GM19023 (cell line): Measurements from ENCODE around the gene LY6G6C.

Source experiments
- ATAC-seq: cut with Tn5 transposase; IDR thresholded peaks from one replicate; pipeline ENCODE4 v1.9.1; 2021; ENCODE audit warnings: mild to moderate bottlenecking, moderate library complexity; ENCODE audit not compliant: unreplicated experiment

The LY6G6C gene

GRCh38 chr6:31742894-31743293 is 21.3 kb upstream of the LY6G6C start:
- ATAC-seq: no peak

DNA sequence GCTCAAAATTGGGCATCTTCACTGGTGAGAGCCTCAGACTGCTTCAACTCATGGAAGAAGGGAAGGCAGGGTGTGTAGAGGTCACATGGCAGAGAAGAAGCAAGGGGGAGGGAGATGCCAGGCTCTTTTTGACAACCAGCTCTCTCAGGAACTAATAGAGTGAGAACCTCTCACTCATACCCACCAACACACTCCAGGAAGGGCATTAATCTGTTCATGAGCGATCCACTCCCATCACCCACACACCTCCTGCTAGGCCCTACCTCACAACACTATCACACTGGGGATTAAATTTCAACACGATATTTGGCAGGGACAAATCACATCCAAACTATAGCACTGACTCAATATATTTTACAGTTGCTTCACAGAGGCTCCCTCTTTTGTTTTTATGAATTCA is 20.3 kb upstream of the LY6G6C start:
- ATAC-seq: no peak

GRCh38 chr6:31740397-31741223 is 19.1 kb upstream of the LY6G6C start:
- ATAC-seq: no peak

- ATAC-seq: peak; percentile 73
These were observed 18.3 kb upstream of the LY6G6C start, which contains the start of gene MSH5 for GRCh38 chr6:31739639-31740396. Gene MSH5, plus strand, starts transcription at chr6:31740005. Its CDS starts 462 bp downstream, at chr6:31740467.

DNA sequence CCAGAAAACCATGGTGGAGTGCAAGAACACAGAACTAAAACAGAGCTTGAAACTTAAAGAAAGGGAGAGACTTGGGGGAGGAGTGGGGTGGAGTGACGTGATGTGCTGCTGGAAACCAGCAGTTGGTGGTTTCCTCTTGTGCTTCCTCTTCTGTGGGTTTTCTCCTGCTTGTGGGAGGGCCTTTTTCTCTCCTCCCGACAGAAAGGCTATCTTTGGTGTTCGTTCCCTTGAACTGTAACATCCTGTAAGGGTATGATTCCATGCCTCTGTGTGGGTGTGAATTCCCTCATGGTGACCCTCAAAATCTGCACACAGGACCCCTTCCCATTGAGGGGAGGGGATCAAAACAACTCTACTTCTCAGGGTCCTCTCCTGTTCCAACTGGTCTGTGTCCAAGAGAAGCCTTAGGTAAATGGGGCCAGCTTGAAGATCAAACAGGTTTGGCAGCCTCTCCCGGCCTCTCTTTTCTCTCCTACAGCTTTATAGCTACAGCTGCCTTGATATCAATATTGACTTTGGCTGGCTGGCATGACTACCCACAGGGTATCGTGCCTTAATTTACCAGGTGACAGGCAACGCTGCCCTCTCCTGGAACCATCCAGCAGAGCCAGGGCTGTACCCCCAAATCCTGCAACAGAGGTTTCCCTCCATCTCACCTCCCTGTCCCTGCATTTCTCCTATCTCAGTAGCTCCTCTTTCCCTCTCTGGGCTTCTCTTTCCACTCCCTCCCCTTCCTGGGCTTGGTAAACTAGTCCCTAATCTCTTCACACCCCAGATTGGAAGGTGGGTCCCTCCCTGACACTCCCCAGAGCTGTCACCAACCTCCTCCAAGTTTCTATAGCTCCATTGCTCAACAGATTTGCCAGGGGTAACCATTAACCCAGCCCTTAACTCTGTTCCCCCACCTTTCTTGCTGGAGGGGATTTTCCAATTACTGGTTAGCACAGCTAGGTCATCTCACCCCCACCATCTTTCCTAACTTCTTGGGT is 16.7 kb upstream of the LY6G6C start:
- ATAC-seq: no peak

DNA sequence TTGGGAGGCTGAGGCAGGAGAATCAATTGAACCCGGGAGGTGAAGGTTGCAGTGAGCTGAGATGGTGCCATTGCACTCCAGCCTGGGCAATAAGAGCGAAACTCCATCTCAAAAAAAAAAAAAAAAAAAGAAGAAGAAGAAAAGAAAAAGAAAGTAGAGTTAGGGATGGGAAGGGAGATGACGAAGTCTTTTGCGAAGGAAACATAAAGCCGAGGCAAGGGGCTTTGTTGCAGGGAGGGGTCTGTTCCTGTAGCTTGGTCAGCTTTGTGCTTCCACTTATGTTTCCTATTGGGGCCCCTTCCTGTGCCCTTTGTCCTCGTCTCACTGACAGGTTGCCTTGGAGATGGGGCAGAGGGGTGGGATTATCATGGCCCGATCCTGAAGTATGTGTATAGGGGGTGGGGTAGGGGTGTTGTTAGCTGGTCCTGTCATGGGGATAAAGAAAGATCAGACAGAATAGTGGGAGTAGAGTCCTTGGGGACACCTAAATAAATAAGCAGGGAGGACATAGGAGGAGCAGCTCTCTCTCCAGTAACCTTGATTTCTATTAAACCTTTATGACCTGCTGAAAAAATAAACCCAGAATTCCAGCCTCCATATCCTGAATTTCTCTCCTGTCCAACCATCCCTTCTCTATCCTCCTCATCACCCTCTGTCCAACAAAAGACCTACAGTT is 15.9 kb upstream of the LY6G6C start:
- ATAC-seq: no peak

GRCh38 chr6:31736768-31737314 is 15.3 kb upstream of the LY6G6C start:
- ATAC-seq: no peak

DNA sequence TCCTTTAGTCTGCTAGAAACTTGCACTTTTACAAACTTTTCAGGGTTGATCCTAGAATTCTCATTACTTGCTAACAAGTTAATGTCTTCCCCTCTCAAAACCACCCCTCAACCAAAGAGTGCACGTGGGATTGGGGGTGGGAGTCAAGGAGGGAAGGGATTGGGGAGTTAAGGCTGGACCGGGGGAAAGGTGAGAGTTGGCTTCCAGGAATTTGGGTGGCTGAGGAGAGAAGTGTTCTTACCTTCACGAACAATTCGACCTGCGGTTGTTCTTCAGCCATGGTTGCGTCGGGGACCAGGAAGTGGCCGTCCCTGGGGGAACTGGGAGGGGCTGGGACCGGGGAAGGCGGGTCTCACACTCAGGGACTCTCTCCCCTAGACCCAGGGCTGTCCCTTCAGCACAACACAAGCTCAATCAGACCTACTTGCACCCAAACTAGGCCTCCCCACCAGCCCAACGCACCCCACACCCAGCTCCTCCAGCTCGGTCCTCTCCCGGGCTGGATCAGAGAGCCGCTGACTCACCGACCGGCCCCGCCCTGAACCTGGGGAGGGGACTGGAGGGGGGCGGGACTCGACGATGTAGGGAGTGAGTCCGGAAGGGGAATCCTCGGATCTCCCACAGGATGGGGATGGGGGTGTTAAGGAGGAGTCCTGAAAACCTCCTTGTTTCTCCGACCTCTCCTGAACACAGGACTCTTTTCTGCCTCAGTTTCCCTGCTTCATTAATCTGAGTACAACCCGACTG is 14.6 kb upstream of the LY6G6C start, which contains the start of gene CLIC1:
Gene CLIC1 (minus strand): TSS at position 510 of the 747 bp plus-strand sequence. CDS start 230 bp downstream, at position 280.
- ATAC-seq: peak; percentile 28

DNA sequence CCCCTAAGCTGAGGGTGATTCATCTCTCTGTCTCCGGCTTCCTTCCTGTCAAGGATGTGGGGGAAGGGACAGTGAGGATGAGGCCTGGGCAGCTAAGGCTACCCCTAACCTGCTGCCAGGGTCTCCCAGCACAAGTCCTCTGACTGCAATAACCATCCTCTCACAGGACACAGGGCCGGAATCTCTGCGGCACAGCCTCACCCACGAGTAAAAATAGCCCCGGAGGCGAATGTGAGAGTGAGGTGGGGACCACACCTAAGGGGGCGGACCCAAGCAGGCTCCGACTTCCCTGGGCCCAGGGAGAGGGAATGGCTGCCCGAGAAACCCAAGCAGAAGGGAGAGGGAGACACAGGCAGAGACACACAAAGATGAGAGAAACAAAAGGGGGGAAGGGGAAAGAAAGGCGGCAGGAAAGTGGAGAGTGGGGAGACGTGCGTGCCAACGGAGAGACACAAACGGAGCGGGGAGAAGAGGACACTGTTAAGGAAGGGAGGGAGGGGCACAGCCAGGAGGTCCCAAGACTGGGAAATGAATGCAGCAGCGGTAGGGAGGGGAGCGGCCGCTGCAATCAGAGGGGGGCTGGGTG is 13.4 kb upstream of the LY6G6C start:
- ATAC-seq: no peak

- ATAC-seq: no peak
These were observed 12.8 kb upstream of the LY6G6C start for GRCh38 chr6:31734247-31734820.

- ATAC-seq: no peak
These were observed 12.2 kb upstream of the LY6G6C start for GRCh38 chr6:31733734-31734133.

DNA sequence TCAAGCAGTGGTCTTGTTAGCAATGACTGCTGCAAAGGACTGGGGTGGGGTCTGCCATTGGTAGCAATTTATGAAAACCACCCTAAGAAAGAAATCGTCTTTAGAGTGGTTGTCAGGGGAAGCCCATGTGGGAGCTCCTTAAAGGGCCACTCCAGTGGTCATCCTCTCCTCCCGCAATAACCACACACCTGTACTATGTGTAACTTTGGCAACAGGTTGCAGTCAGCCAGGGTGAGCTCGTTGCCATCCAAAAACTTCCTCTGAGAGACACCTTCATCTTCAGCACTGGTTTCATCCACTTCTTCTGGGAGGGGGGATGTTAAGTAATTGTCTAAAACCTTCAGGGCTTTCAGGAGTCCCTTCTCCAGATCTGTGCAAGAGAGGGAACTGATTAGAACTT is 10.5 kb upstream of the LY6G6C start:
- no peak for ATAC-seq

DNA sequence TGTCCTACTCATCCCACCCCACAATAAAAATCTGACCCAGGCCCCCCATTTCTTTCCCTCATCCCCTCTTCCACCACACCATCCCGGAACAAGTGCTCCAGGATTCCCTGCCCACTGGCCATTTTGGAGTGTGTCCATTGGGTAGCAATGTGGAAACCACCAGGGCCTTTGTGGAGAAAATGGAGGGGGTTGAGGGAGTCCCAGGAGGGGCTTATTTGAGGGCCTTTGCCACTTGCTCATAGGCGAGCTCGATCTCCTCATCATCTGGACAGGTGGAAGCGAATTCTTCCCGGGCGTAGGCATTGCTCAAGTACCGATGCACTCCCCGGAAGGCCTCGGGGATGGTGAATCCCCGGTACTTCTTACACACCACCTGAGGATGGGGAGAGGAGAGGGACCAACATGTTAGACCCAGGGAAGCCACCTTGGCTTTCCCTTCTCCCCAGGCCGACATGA is 9.1 kb upstream of the LY6G6C start:
- no peak for ATAC-seq

GRCh38 chr6:31729979-31730630 is 8.6 kb upstream of the LY6G6C start:
- ATAC-seq: peak; percentile 34

GRCh38 chr6:31729515-31729978 is 8.0 kb upstream of the LY6G6C start:
- ATAC-seq: peak; percentile 54

GRCh38 chr6:31728767-31729514 is 7.4 kb upstream of the LY6G6C start, which contains the start of gene DDAH2:
Gene DDAH2, minus strand, starts transcription at chr6:31729299. Its CDS starts 138 bp downstream, at chr6:31729161.
- no peak for ATAC-seq
